CD4-positive, alpha-beta T cell treated with Interleukin-2 at 100 ng/mL for 4 hours (primary cell): Measurements from ENCODE around the gene TBC1D25.

Experiments used
- DNase-seq: peaks from one replicate; pipeline ENCODE4 v3.0.0-alpha.2; 2020; ENCODE audit warnings: low spot score

The TBC1D25 gene

GRCh38 chrX:48539345-48540027, at the start of gene TBC1D25:
Gene TBC1D25 (plus strand): TSS chrX:48539714. CDS start chrX:48539798, 84 bp downstream.
- DNase-seq, result peak; percentile 98

- no peak for DNase-seq
These were observed 49.6 kb upstream of the TBC1D25 start for GRCh38 chrX:48489892-48490291.

- DNase-seq, result no peak
These were observed 48.9 kb upstream of the TBC1D25 start for GRCh38 chrX:48490661-48491060.

- DNase-seq, result no peak
These were observed 47.7 kb upstream of the TBC1D25 start for GRCh38 chrX:48491809-48492208.

- DNase-seq, result no peak
These were observed 47.1 kb upstream of the TBC1D25 start for GRCh38 chrX:48492293-48492910.

- no peak for DNase-seq
These were observed 45.6 kb upstream of the TBC1D25 start for GRCh38 chrX:48493890-48494364.

GRCh38 chrX:48496660-48497059, 42.9 kb upstream of the TBC1D25 start:
- DNase-seq, result no peak

- no peak for DNase-seq
These were observed 41.6 kb upstream of the TBC1D25 start for GRCh38 chrX:48497871-48498270.

- DNase-seq, result no peak
These were observed 41.1 kb upstream of the TBC1D25 start for GRCh38 chrX:48498374-48498809.

GRCh38 chrX:48504261-48504660, 35.3 kb upstream of the TBC1D25 start:
- no peak for DNase-seq

- DNase-seq, result no peak
These were observed 34.0 kb upstream of the TBC1D25 start for GRCh38 chrX:48505481-48505880.

GRCh38 chrX:48507246-48507645, 32.3 kb upstream of the TBC1D25 start:
- no peak for DNase-seq

- DNase-seq, result peak; percentile 79
These were observed 30.9 kb upstream of the TBC1D25 start, which contains the start of gene PORCN for GRCh38 chrX:48508400-48509244. Gene PORCN (plus strand): TSS chrX:48508992. CDS start chrX:48509821, 829 bp downstream.

- no peak for DNase-seq
These were observed 30.3 kb upstream of the TBC1D25 start for GRCh38 chrX:48509245-48509590.

- no peak for DNase-seq
These were observed 29.9 kb upstream of the TBC1D25 start for GRCh38 chrX:48509619-48510018.

GRCh38 chrX:48511560-48511959, 28.0 kb upstream of the TBC1D25 start:
- DNase-seq, result no peak

- DNase-seq, result no peak
These were observed 27.1 kb upstream of the TBC1D25 start for GRCh38 chrX:48512371-48512935.

- no peak for DNase-seq
These were observed 25.8 kb upstream of the TBC1D25 start for GRCh38 chrX:48513670-48514069.

GRCh38 chrX:48514126-48514806, 25.2 kb upstream of the TBC1D25 start:
- no peak for DNase-seq

- no peak for DNase-seq
These were observed 24.6 kb upstream of the TBC1D25 start for GRCh38 chrX:48514868-48515460.

- no peak for DNase-seq
These were observed 23.7 kb upstream of the TBC1D25 start for GRCh38 chrX:48515842-48516241.
